Islet precursor cell (in vitro differentiated cells): ENCODE measurements around the gene MAML3.
A peak's percentile ranks its signal among the peaks of the same experiment; 100 is the strongest.

Experiments
- DNase-seq: peaks from one replicate; pipeline ENCODE4 v3.0.0-alpha.2; 2018

MAML3 gene

GRCh38 chr4:140097572-140097971 is 56.4 kb downstream of the MAML3 start:
- DNase-seq: no peak

- no peak for DNase-seq
These were observed 57.1 kb downstream of the MAML3 start for GRCh38 chr4:140096921-140097320.

GRCh38 chr4:140096483-140096861 is 57.5 kb downstream of the MAML3 start:
- no peak for DNase-seq

GRCh38 chr4:140095694-140096482 is 58.1 kb downstream of the MAML3 start:
- DNase-seq: peak; percentile 84

GRCh38 chr4:140094438-140095420 is 59.3 kb downstream of the MAML3 start:
- DNase-seq: peak; percentile 83

- DNase-seq: peak; percentile 99
These were observed 61.7 kb downstream of the MAML3 start for GRCh38 chr4:140092094-140092851.

- DNase-seq: no peak
These were observed 62.7 kb downstream of the MAML3 start for GRCh38 chr4:140091305-140091704.

- DNase-seq: peak; percentile 75
These were observed 63.7 kb downstream of the MAML3 start for GRCh38 chr4:140090215-140090731.

- no peak for DNase-seq
These were observed 64.8 kb downstream of the MAML3 start for GRCh38 chr4:140089216-140089615.

GRCh38 chr4:140088323-140088967 is 65.5 kb downstream of the MAML3 start:
- no peak for DNase-seq

GRCh38 chr4:140085881-140086280 is 68.1 kb downstream of the MAML3 start:
- no peak for DNase-seq

- DNase-seq: peak; percentile 98
These were observed 68.8 kb downstream of the MAML3 start for GRCh38 chr4:140085062-140085622.

GRCh38 chr4:140084385-140084784 is 69.6 kb downstream of the MAML3 start:
- DNase-seq: no peak

GRCh38 chr4:140082391-140082755 is 71.6 kb downstream of the MAML3 start:
- no peak for DNase-seq

GRCh38 chr4:140081641-140082390 is 72.2 kb downstream of the MAML3 start:
- peak; percentile 65 for DNase-seq

- DNase-seq: no peak
These were observed 73.1 kb downstream of the MAML3 start for GRCh38 chr4:140080883-140081282.

- DNase-seq: peak; percentile 84
These were observed 75.6 kb downstream of the MAML3 start for GRCh38 chr4:140078366-140078765.

GRCh38 chr4:140076307-140076706 is 77.7 kb downstream of the MAML3 start:
- DNase-seq: peak; percentile 53

- no peak for DNase-seq
These were observed 82.2 kb downstream of the MAML3 start for GRCh38 chr4:140071806-140072205.

GRCh38 chr4:140070973-140071372 is 83.0 kb downstream of the MAML3 start:
- DNase-seq: peak; percentile 43

- DNase-seq: peak; percentile 1
These were observed 83.6 kb downstream of the MAML3 start for GRCh38 chr4:140070366-140070765.
